ENCODE data around the gene ABCC4.

Gene ABCC4

GRCh38 chr13:95035311-95036109, 265.7 kb downstream of the ABCC4 start:
- no peak for DNase-seq

DNA sequence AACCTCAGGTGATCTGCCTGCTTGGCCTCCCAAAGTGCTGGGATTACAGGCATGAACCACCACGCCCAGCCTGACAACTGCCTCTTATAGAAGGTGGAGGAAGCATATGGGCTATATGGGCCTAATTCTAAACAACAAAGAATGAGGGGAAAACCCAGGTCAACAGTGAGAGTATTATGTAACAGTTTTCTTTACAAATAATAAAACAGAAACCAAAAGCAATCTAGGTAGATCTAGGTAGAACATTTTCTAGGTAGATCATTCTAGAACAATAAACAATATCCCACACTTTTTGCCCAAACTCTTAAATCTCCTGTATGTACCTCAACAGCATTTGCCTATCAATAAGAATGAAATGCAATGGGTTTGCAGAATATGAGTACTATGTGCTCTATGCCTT, 267.4 kb downstream of the ABCC4 start:
- DNase-seq: no peak

DNA sequence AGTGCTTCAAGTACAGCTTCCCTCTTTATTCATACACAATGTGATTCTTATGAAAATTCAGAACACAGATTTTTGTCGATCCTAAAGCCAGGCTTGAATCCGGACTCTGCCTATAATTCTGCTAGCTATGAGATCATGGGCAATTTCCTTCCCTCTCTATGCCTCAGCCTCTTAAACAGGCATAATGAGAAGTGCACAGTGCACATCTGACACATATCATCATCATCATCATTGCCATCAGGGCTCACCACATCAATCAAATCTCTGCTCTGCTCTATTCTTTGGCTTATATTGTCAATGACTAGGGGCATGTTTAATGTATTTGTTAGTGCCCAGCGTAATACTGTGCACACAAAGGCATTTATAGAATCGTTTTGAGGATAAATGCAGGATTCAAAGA, 269.1 kb downstream of the ABCC4 start:
- DNase-seq: no peak

GRCh38 chr13:95030821-95031343, 270.4 kb downstream of the ABCC4 start:
- no peak for DNase-seq

DNA sequence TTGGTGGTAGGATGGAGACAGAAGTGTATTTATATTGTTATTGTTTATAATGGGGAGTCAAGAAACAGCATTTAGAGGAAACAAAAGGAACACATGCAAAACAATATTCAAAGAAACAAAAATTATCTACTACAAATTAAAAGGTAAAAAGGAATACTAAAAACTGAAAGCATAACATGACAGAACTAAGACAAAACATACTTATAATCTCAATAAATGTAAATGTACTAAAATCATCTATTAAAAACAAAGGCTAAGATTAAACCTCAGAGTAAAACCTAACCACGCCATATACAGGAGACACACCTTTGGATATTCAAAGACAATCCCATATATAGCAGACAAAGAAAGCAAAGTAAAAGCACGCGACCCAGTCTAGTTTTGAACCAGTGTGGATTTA, 273.6 kb downstream of the ABCC4 start:
- DNase-seq: no peak

DNA sequence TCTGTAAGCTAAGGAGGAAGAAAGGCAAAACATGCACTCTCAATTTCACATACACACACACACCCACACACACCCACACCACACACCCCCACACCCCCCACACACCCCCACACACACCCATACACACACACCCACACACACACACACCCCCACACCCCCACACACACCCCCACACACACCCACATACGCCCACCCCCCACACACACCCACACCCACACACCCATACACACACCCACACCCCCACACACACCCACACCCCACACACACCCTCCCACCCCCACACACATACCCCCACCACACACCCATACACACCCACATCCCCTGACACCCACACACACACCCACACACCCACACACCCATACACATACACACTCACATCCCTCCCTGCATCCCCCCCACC, 276.1 kb downstream of the ABCC4 start:
- DNase-seq: no peak

DNA sequence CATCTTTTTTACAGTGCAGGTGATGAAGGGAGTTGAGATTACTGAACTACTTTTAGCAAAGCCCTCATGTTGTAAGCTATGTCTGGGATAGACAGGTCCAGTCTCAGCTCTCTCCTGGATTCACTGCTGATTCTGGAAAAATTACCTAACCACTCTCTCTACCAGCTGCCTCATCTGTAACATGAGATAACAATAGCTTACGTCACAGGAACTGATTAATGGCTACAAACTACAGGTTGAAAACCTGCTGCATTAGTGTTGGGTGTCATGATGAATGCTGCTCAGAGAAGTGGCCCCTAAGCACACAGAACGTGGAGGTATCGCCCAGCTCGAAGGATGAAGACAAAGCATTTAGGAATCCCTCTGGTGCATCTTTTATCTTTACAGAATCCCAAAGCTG, 277.8 kb downstream of the ABCC4 start:
- DNase-seq: no peak

DNA sequence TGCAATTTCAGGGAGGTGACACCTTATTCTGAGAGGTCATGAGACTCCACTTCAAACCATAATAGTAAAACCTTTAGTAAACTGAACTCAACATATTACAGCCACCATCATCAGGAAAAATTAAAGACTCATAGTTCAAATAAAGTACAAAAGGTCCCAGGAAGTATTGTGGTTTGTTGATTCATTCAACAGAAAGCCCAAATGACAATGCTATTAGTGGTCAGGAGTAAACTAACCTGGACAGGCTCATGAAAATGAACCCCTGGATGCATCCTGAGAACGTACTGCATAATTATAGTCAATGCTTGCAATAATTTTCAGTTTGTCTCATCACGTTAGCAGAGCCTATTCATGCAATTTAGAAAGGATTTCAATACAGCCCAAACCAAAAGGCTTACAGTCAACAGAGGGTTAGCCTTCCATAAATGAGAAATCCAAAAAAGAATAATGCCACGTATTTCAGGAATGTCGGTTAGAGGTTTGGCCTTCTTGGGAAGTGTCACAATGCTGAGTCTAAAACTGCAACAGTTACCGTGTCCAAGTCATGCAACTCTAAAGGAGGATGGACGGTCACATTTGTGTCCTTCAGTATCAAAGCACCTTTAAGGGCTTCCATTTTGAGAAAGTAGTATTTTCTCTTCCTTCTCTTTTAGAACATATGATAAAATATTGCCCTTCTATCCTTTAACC, 280.8 kb downstream of the ABCC4 start:
- no peak for DNase-seq

DNA sequence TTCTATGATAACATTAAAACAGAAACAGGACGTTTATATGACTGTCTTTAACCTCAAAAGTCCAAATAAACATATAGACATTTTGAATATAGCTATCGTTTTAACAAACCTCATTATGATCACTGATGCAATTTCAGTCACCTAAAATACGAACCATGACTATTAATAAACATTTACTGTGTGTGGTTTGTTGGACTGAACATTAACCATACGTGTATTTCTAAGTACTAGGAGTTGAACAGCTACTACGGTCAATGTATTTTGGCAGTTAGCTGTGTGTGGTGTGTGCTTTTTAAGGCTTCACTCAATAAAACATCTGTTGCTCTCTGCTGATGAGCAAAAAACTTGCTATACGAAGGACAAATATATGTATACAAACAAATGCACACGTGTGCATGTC, 281.4 kb downstream of the ABCC4 start:
- DNase-seq: no peak

GRCh38 chr13:95007322-95007721, 293.9 kb downstream of the ABCC4 start:
- DNase-seq: no peak

- DNase-seq: no peak
These were observed 296.0 kb downstream of the ABCC4 start for GRCh38 chr13:95005300-95005699.

- no peak for DNase-seq
These were observed 298.0 kb downstream of the ABCC4 start for GRCh38 chr13:95003019-95003813.

DNA sequence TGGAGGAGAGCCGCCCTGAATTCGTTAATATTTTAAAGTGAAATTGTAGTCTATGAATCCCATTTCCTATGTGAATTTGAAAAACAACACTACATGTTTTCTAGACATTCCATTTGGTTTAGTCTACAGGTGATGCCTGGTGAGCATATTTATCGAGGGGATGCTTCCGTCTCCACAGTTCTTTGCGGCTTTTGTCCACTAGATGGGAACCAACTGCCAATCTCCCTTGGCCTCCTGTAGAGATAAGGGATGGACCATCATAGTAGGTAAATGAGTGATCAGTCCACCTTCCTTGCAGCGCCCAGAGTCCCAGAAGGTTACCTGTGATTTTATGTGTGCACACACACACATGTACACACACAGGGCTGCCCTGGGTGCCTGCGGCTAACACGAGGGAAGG, 299.1 kb downstream of the ABCC4 start:
- DNase-seq: no peak

GRCh38 chr13:94999871-95000270, 301.4 kb downstream of the ABCC4 start:
- DNase-seq: no peak

DNA sequence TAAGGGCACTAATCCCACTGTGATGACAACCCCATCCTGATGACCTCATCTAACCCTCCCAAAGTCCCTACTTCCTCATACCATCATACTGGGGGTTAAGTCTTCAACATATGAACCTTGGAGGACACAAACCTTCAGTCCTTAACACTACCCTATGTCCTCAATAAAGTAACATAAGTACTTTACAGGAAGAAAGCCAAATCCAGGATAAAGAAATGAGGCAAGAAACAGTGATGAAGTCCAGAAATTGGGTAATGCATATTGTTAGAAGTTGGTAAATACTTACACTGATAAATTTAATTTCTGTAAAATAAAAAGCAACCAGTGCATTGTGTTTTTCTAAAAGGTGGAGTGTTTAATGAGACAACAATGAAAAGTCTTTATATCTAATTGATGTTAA, 304.1 kb downstream of the ABCC4 start:
- no peak for DNase-seq

GRCh38 chr13:94996445-94996844, 304.8 kb downstream of the ABCC4 start:
- no peak for DNase-seq

- no peak for DNase-seq
These were observed 306.7 kb downstream of the ABCC4 start for GRCh38 chr13:94994506-94994905.

GRCh38 chr13:94993616-94994015, 307.6 kb downstream of the ABCC4 start:
- no peak for DNase-seq

DNA sequence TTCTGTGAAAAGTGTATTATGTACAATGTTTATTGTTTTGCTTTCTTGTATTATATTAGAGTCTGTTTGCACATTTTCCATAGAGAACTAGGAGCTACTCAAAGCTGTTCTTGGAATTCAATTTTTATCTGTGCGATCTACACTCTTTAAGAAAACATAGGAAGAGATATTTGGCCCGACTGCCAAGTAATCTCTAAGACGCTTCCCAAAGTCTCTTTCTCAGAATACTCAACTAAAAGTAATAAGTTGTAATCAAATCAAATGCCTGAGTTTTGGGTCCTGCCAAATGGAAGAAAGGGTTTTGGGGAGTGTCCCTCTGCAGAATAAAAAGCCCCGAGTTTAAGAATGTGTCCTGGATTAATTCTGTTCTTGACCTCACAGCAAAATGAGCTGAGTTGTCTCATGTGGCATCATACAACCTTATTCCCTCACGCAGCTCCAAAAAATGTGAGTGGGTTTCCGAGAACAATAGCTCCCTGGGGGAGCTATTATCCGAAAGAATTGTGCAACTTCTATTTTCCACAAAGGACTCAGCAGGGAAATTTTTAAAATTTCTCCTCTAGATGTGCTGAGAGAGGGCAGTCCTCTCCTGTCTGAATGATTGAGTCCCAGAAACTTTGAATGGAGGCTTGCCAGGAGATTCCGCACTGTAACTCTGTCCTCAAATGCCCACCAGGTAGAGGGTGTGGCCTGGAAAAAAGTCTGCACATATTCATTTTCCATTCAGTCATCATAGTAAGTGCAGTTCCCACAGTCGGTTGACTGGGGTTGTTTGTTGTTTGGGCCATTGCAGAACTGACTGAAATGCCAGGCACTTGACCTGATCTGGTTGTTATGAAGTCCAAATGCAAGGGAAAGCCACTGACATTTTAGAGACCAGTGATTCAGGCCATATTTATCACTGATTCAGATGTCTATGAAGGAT, 309.0 kb downstream of the ABCC4 start:
- DNase-seq: no peak

GRCh38 chr13:94988654-94989053, 312.6 kb downstream of the ABCC4 start:
- no peak for DNase-seq

DNA sequence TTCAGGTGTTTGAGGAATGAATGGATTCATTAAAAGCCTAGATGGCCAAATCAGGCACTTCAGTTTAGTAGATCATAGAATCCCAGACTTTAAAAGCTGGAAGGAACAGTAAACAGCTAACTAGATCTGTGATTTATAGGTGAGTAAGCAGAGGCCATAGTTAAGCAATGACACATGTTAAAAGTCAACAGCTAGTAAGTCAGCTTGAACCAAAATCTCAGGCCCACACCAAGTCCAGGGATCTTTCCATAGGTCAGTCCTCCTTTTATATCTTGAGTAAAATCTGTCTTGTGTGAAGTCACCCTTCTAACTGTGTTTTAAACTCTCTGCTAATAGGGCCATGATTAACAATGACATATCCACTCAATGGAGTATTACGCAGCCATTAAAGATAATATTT, 313.4 kb downstream of the ABCC4 start:
- DNase-seq: no peak

- DNase-seq: no peak
These were observed 314.2 kb downstream of the ABCC4 start for GRCh38 chr13:94987081-94987480.

Measured in hippocampal formation (tissue), 2 donors.